Ramos (cell line): ENCODE data around the gene CEP72.

Source experiments
- in situ Hi-C: fragments of 300-500 bp; cut with MboI; formaldehyde crosslinking; loops from one replicate; pipeline ENCODE4 v1.14.3; 2022; ENCODE audit warnings: low sequenced_read_pairs; ENCODE audit not compliant: unreplicated experiment

Gene CEP72

DNA sequence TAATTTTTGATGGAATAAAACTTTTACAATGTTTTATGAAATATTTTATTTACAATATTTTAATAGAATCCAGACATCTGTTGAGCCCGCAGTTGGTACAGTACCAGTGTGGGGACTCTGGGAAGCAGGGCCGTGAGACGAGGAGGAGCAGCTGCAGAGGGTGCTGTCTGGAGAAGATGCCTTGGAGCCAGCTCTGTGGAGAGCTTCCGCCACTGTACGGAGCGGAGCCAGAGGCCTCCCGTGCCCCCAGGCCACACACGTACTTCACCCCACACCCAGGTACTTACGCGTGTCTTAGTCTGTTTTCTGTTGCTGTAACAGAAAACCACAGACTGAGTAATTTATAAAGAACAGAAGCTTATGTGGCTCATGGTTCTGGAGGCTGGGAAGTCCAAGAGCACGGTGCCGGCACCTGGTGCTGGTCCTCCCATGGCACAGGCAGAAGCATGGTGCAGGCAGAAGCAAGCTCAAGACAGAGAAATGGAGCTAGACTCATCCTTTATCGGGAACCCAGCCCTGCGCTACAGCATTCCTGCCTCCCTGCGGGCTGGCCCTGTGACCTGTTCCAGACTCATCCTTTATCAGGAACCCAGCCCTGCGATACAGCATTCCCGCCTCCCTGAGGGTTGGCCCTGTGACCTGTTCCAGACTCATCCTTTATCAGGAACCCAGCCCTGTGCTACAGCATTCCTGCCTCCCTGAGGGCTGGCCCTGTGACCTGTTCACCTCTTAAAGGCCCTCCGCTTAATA lies 23.3 kb downstream of the CEP72 start:
- in situ Hi-C loops: no loop called here

DNA sequence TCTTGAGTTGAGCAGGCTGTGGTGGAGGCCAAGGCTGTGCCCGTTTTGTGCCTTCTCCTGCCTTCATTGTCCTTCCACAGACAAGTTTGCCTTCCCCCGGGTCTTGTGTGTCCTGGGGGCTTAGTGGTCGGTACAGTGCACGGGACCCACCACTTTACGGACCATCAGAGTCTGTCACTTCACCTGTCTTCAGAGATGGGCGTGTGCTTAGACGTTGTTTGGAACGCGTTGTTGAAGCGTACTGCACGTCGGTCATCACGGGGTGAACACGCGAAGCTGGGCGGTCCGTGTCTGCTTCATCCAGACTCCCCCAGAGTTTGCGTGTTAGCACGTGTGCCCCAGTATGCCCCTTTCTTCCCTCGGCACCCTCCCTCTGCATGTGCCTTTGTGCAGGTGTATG lies 24.8 kb downstream of the CEP72 start:
- in situ Hi-C loops: no loop called here

DNA sequence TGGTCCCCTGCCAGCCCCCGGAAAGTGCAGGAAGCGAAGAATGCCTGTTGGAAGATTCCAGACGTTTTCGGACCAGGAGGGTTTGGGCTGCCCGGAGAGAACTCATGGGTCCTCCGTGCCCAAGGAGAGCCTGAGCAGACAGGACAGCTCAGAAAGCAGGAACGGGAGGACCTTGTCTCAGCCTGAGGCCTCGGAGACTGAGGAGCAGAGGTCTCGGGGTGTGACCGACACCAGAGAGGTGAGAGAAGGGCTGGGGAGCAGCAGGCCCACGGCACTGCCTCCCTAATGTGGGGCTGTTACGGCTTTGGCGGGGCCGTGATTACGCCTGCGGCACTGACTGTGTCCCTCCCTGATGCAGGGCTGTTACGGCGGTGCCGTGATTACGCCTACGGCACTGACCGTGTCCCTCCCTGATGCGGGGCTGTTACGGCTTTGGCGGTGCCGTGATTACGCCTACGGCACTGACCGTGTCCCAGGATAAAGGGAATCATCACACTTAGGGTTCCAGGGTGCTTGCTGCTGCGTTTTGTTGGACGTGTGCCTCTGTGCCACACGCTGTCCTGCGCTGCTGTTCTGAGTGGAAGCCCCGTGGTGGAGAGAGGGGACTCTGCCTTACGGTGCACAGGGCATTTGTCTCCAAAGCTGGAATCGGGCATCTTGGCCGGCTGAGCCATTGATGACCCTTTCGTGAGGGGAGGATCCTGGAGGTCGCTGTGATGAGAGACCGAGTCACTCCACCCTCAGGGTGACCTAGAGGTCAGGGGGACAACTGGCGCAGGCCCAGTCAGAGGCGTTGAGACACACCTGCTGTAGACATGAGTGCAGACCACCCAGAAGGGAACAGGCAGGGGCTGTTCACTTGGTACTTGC lies 25.7 kb downstream of the CEP72 start:
- in situ Hi-C loops: no loop called here

DNA sequence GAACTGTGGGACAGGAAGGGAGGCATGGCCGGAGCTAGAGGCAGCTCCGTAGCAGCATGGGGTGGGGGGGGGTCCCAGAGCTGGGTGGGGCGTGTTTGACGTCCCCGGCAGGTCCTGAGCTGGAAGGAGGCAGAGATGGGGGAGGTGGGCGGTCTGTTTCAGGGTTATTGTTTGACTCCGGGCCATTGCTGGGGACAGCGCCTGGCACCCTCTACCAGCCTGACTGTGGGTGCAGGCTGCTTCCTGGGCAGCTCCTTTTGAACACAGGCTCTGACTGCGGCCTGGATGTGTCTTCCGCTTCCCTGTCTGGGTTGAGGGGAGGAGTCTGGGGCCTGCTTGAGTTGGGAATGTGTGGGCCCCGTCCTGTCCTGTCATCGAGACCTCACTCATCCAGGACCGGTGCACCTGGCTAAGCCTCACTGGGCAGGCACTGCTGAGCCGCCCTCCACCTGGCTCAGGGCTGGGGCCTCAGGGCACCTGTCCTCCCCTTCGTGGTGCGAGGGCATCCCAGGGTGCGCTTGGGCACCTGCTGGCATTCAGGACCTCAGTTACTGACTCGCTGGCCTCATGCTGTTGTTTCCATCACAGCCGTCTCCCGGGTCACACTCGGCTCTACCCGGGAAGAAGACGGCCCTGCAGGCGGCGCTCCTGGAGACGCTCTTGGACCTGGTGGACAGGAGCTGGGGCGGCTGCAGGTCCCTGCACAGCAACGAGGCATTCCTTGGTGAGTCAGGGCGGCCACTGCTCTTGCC lies 26.5 kb downstream of the CEP72 start:
- in situ Hi-C loops: no loop called here

DNA sequence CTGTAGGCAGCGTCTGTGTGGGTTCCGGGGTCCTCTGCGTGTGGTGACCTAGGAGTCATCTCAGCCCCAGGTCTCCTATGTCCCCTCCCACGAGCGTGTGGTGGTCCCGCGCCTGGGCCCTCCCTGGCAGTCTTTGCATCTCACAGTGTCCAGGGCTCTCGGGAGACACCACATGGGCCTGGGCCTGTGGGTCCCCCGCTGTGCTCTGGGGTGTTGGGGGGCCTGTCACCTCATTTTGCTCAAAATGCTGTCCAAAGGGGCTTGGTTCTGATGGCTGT lies 27.1 kb downstream of the CEP72 start:
- in situ Hi-C loops: no loop called here

DNA sequence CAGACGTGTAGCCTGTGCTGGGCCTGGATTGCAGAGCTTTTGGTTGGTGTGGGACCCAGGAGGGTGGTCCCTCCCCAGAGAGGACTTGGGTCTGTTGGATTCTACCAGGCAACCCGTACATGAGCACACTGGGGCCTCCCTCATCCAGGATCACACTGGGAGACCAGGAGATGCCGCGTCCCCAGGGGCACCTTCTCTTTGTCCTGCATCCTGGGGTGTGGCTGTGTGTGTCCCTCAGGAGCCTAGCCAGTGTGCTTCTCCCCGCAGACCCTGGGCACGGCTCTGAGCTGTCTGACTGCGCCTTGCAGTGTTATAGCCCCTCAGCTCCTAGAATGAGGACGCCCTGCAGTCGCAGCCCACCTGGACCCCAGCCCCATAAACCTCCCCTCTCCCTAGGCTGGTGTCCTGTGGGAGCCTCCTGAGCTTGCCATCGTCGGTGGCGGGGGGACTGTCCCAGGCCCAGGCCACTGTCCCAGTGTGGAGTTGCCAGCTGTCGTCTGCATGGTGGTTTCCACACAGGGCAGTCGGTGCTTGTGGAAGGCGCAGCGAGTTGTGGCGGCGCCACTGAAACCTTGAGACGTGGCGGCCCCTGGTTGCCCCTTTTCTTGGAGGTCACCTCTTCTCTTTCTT lies 27.6 kb downstream of the CEP72 start:
- in situ Hi-C loops: no loop called here

DNA sequence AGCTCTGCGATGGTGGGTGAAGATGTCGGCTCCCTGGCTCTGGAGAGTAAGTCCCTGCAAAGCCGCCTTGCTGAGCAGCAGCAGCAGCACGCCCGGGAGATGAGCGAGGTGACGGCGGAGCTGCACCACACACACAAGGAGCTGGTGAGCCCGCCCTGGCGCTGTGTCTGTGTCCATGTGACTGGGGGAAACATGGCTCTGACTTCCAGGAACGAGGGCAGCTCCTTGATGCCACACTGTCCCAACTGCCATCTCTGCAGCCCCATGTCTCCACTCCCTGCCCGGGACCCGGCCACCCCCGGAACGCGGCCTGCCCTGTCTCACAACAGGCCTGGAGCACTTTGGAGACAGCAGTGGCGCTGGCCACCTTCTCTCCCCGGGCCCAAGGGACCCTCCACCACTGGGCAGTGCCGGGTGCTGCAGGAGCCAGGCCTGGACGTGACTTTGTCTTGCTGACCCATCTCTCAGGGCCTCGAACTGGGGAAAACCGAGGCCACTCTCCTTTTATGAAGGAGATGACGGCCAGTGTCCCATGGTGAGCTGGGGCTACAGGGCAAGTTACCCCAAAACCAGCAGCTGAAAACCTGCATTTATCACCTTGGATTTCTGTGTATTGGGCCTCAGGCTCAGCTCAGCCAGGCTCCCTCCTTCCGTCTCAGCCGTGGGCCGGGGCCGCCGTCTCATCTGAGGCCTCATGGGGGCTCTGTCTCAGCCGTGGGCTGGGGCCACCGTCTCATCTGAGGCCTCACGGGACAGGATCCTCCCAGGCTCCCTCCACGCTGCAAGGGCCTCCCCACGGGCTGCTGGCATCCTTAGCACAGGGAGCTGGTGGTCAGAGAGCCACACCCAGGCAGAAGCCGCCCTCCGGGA lies 28.6 kb downstream of the CEP72 start:
- in situ Hi-C loops: no loop called here

DNA sequence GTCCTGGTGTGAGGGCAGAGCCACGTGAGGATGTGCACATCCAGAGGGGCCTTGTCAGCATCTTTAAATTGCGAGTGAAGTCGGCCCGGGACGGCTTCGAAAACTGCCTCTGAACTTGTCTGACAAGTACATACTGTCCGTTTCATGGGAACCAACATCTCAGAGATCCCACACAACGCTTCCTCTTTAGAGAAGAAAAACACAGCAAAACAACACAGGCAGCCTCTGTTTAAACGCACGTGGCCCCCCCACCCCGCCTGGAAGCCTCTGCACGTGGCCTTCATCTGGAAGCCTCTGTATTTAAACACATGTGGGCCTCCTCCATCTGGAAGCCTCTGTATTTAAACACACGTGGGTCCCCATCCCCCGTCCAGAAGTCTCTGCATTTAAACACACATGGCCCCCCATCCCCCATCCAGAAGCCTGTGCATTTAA lies 29.2 kb downstream of the CEP72 start:
- in situ Hi-C loops: no loop called here

DNA sequence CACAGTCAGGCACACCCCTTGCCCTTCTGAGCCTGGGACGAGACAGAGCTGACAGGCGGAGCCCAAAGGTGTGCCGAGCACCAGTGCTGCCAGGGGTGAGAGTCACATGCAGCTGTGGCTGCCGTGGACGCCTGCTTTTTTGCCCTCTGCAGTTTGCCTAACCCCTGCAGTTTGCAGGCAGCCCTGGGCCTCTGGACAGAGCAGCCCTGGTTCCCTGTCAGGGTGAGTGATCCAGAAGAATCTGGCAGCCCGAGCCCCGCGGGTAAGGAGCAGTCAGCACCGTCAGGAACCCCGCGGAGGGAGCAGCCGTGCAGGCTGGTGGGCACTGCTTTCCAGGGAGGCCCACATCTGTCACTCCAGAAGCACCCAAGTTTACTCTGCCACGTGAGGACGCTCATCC lies 30.3 kb downstream of the CEP72 start:
- in situ Hi-C loops: no loop called here

DNA sequence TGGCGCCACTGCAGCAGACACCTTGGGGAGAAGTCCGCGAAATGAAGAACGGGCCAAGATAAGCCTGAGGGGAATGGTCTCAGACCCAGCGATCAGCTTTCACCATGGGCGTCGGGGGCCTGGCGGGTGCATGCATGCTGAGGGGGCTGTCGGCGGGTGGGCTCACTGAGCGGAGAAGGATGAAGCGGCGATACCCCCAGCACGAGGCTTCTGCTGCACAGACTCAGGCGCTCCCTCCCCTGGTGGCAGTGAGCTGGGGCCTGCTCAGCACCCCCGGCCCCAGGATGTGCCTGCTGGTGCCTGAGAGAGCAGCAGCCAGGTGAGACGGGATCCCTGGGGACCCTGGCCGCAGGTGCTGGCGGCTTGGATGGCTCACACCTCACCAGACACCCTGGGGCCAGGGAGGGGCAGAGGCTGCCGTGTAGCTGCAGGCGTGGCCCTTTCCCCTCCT lies 31.2 kb downstream of the CEP72 start:
- in situ Hi-C loops: no loop called here

DNA sequence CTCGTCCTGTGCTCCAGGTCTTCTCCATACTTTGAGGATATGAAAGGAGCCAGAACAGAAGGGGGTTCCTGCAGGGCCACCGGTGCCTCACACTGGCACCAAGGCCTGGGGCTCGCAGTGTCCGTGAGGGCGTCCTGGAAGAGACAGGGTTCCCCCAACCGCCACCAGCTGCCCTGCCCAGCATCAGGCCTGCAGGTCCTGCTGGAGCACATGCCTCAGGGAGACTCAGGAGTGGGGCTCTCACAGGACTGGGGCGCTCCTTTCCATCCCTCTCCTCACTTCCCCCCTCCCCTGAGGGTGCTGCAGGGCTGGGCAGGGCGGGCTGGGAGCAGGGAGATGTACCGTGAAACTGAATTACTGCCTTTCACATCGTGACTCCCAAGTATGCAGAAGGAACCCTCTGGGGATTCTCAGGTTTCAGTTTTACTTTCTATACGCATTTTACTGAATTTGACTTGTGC lies 31.7 kb downstream of the CEP72 start:
- in situ Hi-C loops: no loop called here

DNA sequence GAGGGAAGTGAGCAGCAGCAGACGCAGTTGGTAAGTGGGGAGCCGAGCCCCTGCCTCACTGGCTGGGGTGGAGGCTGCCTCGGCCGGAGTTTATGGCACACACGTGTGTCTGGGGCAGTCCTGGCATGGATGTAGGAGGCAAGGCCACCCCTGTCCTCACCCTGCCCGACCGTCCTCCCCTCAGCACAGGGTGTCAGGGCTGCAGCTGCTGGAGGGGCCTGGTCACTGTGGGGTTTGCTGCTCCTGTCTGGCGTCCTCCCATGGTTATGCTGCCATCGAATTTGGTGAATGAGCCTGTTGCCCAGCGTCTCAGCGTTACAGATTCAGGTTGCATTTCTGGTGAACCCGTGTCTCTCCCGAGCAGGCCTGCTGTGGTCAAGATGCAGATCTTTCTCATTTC lies 32.4 kb downstream of the CEP72 start:
- in situ Hi-C loops: no loop called here

DNA sequence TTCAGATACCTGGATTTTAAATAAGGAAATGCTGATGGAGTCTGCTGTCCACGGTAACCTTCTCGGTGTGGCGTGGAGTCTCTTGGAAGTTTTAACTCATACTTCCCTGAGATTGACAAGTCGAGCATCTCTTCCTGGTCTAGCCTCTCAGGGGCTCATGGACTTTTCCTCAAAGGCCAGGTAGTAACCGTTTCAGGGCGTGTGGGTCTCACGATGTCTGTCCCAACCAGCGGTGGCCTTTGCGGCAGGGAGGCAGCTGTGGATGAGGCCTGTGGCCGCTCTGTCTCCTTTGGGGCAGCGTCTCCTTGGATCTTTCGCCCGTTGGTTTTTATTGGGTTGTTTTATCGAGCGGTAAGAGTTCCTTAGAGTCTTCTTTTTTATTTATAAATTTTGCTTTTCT lies 32.8 kb downstream of the CEP72 start:
- in situ Hi-C loops: no loop called here

DNA sequence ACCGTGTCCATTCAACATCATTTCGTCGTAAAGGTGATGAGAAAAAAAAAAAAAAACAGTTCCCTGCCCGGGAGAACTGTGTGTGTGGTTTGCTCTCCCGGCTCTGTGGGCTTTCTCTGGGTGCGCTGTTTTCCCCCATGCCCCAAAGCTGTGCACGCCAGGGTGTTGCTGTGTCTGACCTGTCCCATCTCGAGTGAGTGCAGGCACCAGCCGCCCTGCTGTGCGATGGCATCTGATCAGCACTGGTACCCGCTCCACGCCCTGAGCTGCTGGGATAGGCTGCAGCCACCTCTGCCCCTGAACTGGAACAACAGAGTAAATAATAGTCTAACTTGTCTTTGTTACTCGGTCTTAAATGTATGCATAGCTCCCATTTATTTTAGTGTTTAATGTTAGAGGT lies 33.3 kb downstream of the CEP72 start:
- in situ Hi-C loops: no loop called here

DNA sequence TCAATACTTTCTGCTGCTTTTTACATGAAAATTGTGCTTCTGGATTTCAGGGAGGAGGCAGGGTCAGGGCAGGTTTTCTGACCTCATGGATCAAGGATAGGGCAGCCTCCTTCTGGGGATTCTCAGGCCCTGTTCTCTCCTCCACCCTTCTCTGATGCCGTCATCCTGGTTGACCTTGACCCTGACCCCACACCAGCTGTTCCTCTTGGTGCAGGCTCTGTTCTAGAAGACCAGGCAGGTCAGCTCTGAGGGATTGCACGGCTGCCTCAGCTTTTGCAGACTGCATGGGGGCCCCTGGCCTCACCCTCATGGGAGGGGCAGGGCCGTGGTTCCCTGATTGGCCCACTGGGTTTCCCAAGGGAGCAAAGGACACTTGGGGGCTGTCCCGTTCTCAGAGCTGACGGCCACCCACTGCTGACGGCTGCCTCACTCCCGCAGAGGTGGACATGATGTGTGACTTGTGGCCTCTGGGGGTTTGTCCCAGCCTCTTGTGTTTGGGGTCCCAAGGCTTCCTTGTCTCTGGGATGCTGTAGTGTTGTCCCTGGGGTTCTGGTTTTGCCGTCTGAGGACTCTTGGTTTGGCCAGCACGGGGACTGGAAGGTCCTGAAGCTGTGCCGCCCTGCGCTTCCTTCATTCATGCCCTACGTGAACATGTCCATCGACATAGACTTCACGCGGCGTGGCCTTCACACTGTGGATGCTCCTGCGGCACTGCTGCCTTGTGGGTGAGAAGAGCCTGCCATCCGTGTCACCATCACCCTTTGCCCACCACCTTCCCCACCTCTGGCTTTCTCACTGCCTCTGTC lies 34.5 kb downstream of the CEP72 start:
- in situ Hi-C loops: no loop called here

DNA sequence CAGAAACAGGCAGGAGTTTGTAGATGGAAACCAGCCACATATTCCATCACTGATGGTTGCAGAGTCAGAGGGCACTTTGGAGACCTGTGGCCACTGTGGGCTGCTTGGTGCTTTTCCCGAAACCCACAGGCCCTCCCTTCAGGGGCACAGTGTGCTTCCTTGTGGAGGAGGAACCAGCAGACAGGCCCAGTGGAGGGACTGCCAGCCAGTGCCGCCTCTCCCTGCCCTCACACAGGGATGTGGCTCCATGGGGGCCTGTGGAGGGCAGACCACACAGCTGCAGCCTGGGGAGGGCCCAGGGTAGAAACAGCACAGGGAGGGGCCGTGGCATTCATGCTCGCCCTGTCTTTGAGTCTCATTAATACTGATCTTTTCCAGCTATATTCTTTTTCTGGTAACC lies 35.2 kb downstream of the CEP72 start:
- in situ Hi-C loops: no loop called here

DNA sequence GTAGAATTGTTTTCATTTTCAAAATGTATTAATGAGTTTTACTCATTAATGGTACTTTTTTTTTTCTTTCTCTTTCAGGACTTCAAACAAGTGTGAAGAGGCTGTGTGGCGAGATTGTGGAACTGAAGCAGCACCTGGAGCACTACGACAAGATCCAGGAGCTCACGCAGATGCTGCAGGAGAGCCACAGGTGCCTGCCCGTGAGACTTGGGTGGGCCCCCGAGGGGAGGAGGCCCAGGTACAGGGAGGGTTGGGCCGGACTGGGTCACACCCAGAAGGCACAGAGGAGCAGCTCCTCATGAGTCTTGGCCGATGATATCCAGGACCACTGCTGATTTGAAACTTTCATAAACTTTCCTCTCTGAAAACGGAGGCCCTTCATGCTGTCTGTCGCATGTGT lies 35.6 kb downstream of the CEP72 start:
- in situ Hi-C loops: no loop called here

DNA sequence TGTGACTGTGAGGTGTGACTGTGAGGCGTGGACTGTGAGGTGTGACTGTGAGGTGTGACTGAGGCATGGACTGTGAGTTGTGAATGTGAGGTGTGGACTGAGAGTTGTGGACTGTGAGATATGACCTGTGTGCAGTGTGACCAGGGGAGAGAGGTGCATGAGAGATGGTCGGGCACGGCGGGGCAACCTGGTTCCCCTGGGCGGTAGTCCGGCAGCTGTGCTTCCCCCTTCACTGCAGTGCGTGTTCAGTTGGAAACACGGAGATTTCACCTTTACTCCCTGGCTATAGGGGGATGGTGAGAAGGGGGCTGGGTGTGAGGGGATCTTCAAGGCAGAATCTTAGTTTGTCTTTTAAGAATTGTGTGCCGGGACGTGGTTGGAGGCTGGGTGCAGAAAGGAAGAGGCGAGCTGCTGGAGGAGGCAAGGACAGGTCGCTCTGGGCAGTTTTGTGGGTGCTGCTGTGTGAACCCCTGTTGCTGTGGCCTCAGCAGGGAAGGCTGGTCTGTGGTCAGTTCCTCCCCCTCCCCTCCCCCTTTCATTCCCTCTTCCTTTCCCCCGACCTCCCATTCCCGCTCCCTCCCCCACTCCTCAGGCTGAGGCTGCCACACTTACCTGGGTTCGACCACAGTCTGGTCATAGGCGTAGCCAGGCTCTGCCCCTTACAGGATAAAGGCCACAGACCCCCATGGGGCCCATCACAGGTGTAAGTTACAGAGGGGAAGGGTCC lies 39.3 kb downstream of the CEP72 start:
- in situ Hi-C loops: no loop called here
